Parathyroid adenoma (tissue), 2 donors: Measurements from ENCODE around the gene L3MBTL4.
"Not testable (repeated sequence)": the region's sequence is repeated elsewhere in the genome, so short reads cannot be mapped to it uniquely, and the experiment has no call there.

Source experiments
- H2AFZ ChIP-seq: fragments of 300-600 bp; sonication (generic); one replicate; pipeline ENCODE4 v1.7.0; 2017; ENCODE audit warnings: antibody characterized with exemption, mild to moderate bottlenecking
- H3K27ac ChIP-seq: fragments of 300-600 bp; sonication (generic); one replicate; pipeline ENCODE4 v1.7.0; 2017
- H3K27me3 ChIP-seq: fragments of 300-600 bp; sonication (generic); one replicate; pipeline ENCODE4 v1.7.0; 2017; ENCODE audit warnings: low read length; ENCODE audit not compliant: control insufficient read depth, insufficient read depth
- H3K36me3 ChIP-seq: fragments of 300-600 bp; sonication (generic); one replicate; pipeline ENCODE4 v1.7.0; 2017; ENCODE audit warnings: low read length; ENCODE audit not compliant: control insufficient read depth, insufficient read depth
- H3K4me1 ChIP-seq: fragments of 300-600 bp; sonication (generic); one replicate; pipeline ENCODE4 v1.7.0; 2017; ENCODE audit warnings: control low read depth
- H3K4me2 ChIP-seq: fragments of 300-600 bp; sonication (generic); one replicate; pipeline ENCODE4 v1.7.0; 2017; ENCODE audit warnings: low read length
- H3K4me3 ChIP-seq: fragments of 300-600 bp; sonication (generic); one replicate; pipeline ENCODE4 v1.7.0; 2017; ENCODE audit warnings: low read depth, low read length
- H3K79me2 ChIP-seq: fragments of 300-600 bp; sonication (generic); one replicate; pipeline ENCODE4 v1.7.0; 2017; ENCODE audit warnings: control low read depth
- H3K9ac ChIP-seq: fragments of 300-600 bp; sonication (generic); one replicate; pipeline ENCODE4 v1.7.0; 2017; ENCODE audit warnings: mild to moderate bottlenecking
- H3K9me3 ChIP-seq: fragments of 300-600 bp; sonication (generic); one replicate; pipeline ENCODE4 v1.7.0; 2017; ENCODE audit warnings: low read length; ENCODE audit not compliant: control insufficient read depth
- TF ChIP-seq, protein P1 (sequence below): fragments of 300-600 bp; sonication (generic); IDR thresholded peaks from one replicate; pipeline ENCODE4 v1.7.0; 2017; ENCODE audit warnings: antibody characterized with exemption, mild to moderate bottlenecking
- donor health status: primary hyperparathyroidism.

The L3MBTL4 gene

DNA sequence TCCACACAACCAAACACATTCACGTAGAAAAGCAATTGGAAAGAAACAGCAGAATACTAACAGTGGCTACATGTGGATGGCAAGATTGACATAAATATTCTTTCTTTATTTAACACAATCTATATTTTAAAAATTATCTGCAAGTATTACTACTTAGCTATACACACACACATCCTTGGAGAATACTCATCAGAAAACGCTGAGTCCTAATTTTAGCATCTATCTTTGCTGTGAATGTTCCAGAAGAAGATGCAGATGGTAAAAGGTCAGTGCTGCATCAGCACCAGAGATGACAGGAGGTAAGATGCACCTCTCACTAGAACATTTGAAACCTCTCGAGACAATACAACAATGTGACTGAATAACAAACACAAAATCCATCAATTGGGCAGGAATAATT, 148.5 kb downstream of the L3MBTL4 start:
- Histone ChIP-seq H3K27ac (no peak overlapping the region), H3K9ac (no peak overlapping the region), H3K27me3 (no peaks in the 10 kb centered on the region), H2AFZ (no peak overlapping the region), H3K79me2 (no peaks in the 10 kb centered on the region), H3K9me3 (no peaks in the 10 kb centered on the region), H3K4me1 (no peaks in the 10 kb centered on the region), H3K4me3 (no peak overlapping the region), H3K4me2 (no peak overlapping the region), H3K36me3 (no peaks in the 10 kb centered on the region)
- TF ChIP-seq, protein P1, sequence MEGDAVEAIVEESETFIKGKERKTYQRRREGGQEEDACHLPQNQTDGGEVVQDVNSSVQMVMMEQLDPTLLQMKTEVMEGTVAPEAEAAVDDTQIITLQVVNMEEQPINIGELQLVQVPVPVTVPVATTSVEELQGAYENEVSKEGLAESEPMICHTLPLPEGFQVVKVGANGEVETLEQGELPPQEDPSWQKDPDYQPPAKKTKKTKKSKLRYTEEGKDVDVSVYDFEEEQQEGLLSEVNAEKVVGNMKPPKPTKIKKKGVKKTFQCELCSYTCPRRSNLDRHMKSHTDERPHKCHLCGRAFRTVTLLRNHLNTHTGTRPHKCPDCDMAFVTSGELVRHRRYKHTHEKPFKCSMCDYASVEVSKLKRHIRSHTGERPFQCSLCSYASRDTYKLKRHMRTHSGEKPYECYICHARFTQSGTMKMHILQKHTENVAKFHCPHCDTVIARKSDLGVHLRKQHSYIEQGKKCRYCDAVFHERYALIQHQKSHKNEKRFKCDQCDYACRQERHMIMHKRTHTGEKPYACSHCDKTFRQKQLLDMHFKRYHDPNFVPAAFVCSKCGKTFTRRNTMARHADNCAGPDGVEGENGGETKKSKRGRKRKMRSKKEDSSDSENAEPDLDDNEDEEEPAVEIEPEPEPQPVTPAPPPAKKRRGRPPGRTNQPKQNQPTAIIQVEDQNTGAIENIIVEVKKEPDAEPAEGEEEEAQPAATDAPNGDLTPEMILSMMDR, result no peak

DNA sequence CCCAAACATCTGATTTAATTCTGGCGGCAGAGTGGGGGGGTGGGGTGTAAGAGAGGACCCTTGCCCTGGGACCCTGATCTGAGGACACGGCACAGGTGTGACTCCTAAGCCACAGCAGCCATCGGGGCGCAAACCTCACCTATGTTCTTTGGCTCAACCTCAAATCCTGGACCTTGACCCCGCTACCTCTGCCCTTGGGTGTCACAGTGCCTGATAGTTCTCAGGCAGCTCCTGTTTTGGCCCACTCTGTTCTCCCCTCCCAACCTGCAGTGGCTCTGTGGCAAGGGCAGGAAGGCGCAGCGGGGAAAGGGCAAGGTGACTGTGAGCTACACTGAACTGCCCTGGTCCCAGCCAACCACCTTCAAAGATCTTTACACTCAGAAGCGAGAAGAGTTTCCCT, 152.8 kb downstream of the L3MBTL4 start:
- TF ChIP-seq, protein P1, result no peak
- H3K4me1 ChIP-seq, result no peaks in the 10 kb centered on the region
- no peaks in the 10 kb centered on the region for H3K27me3 ChIP-seq
- no peak overlapping the region for H3K27ac ChIP-seq
- H3K4me3 ChIP-seq, result no peak overlapping the region
- H3K9me3 ChIP-seq, result no peaks in the 10 kb centered on the region
- no peaks in the 10 kb centered on the region for H3K79me2 ChIP-seq
- no peak overlapping the region for H2AFZ ChIP-seq
- no peak overlapping the region for H3K4me2 ChIP-seq
- H3K9ac ChIP-seq, result no peak overlapping the region
- no peaks in the 10 kb centered on the region for H3K36me3 ChIP-seq

DNA sequence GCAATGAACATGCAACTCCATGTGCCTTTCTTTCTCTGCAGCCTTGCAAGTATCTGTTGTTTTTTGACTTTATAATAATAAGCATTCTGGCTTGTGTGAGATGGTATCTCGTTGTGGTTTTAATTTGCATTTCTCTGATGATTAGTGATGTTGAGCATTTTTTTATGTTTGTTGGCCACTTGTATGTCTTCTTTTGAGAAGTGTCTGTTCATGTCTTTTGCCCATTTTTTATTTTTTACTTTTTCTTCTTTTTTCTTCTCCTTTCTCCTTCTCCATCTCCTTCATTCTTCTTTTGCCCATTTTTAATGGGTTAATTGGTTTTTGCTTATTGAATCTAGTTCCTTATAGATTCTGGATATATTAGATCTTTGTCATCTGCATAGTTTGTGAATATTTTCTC, 155.4 kb downstream of the L3MBTL4 start:
- H3K27me3 ChIP-seq, H3K9me3 ChIP-seq, H2AFZ ChIP-seq, H3K4me2 ChIP-seq, H3K79me2 ChIP-seq, H3K4me3 ChIP-seq, H3K27ac ChIP-seq, H3K9ac ChIP-seq, H3K36me3 ChIP-seq, H3K4me1 ChIP-seq: not testable (repeated sequence)

DNA sequence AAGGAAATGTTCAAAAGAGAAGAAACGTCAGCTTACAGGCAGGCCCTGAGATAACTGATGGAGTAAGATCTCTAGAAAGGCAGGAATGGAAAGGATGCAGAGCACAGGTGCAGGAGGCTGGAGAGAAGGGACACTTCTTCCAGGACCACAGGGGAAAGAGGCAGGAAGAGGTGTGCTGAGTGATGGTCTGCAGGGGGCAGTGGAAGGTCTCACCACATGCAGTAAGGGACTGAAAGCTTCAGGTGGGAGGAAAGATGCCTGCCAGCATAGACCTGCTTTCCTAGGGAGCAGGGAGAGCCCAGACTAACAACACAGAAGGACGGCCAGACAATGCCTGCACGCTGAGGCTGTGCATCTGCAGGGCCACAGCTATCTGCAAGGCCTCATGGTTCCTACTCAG, 156.8 kb downstream of the L3MBTL4 start:
- Histone ChIP-seq H3K79me2 (no peaks in the 10 kb centered on the region), H3K9me3 (no peaks in the 10 kb centered on the region), H3K4me1 (no peaks in the 10 kb centered on the region), H3K4me2 (no peak overlapping the region), H2AFZ (no peak overlapping the region), H3K27ac (no peak overlapping the region), H3K4me3 (no peak overlapping the region), H3K27me3 (no peaks in the 10 kb centered on the region), H3K9ac (no peak overlapping the region), H3K36me3 (no peaks in the 10 kb centered on the region)
- TF ChIP-seq, protein P1, result no peak

DNA sequence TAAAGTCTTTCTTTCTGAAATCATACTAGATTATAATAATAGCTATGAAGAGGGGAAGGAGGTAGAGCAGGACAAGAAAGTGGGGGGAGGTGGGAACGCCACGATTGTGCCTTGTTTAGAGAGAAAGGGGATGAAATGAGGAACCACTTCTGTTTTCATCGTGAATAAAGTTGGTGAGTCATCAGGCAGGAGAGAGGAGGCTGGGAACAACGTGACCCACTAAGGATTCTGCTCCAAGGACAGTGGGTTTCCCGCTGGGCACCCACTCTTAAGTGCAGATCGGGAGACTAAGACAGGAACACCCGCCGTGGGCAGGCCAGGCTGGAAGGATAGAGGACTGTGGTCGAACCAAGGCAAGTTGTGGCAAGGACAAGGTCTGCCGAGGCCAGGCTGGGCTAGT, 158.2 kb downstream of the L3MBTL4 start:
- no peaks in the 10 kb centered on the region for H3K4me1 ChIP-seq
- H2AFZ ChIP-seq, result no peak overlapping the region
- no peak overlapping the region for H3K9ac ChIP-seq
- no peaks in the 10 kb centered on the region for H3K9me3 ChIP-seq
- no peaks in the 10 kb centered on the region for H3K79me2 ChIP-seq
- TF ChIP-seq, protein P1, result no peak
- H3K27ac ChIP-seq, result no peak overlapping the region
- no peak overlapping the region for H3K4me2 ChIP-seq
- H3K4me3 ChIP-seq, result no peak overlapping the region
- H3K27me3 ChIP-seq, result no peaks in the 10 kb centered on the region
- H3K36me3 ChIP-seq, result no peaks in the 10 kb centered on the region
